Naive thymus-derived CD4-positive, alpha-beta T cell (primary cell): ENCODE data around the gene CMIP. TPM values are rescaled to one million over a fixed set of nuclear protein-coding genes. Genes with fewer than 3 reads are reported as not detected.

ENCODE experiments used
- ATAC-seq: fragments of 150-1000 bp; cut with Tn5 transposase; 2 replicates; pipeline ENCODE4 v1.10.0; 2021; ENCODE audit warnings: mild to moderate bottlenecking, moderate library complexity
- CTCF ChIA-PET: fragments of 350-600 bp; sonication (Branson Sonifier 250); formaldehyde crosslinking; loops from one replicate; lab custom pipeline; 2021; ENCODE audit warnings: antibody characterized with exemption; lab: Charles Lee
- POLR2A ChIA-PET: fragments of 350-600 bp; sonication (Branson Sonifier 250); formaldehyde crosslinking; loops from one replicate; lab custom pipeline; 2021; ENCODE audit warnings: antibody characterized with exemption, inconsistent platforms; lab: Charles Lee
- DNase-seq, 9 donors: peaks; one replicate each; pipeline versions ENCODE4 v3.0.0 to v3.0.0-alpha.2; 2020 to 2022; ENCODE audit warnings: mixed read lengths in 1 of 9
- H3K27ac ChIP-seq: one replicate; pipeline ENCODE4 v1.7.0; 2013; ENCODE audit warnings: mild to moderate bottlenecking, low read depth, low read length, moderate library complexity
- H3K27me3 ChIP-seq, 2 donors: one replicate each; pipeline ENCODE4 v1.7.0; 2013; ENCODE audit warnings: low read length in 2 of 2, mild to moderate bottlenecking in 2 of 2, moderate library complexity in 2 of 2; ENCODE audit not compliant: control insufficient read depth in 2 of 2, insufficient read depth in 2 of 2
- H3K36me3 ChIP-seq, 3 experiments: 1 replicate in 2 of 3; 2 replicates in 1 of 3; pipeline ENCODE4 v1.7.0; 2013; ENCODE audit warnings: low read length in 3 of 3, mild to moderate bottlenecking in 3 of 3, moderate library complexity in 1 of 3; ENCODE audit not compliant: insufficient read depth in 3 of 3, control insufficient read depth in 2 of 3
- H3K4me1 ChIP-seq, 2 donors: one replicate each; pipeline ENCODE4 v1.7.0; 2013; ENCODE audit warnings: low read length in 2 of 2, mild to moderate bottlenecking in 2 of 2, moderate library complexity in 1 of 2; ENCODE audit not compliant: control insufficient read depth in 2 of 2, insufficient read depth in 2 of 2
- H3K4me3 ChIP-seq: 2 replicates; pipeline ENCODE4 v1.7.0; 2013; ENCODE audit warnings: mild to moderate bottlenecking, low read length
- H3K9me3 ChIP-seq, 3 experiments: 1 replicate in 2 of 3; 2 replicates in 1 of 3; pipeline ENCODE4 v1.7.0; 2013; ENCODE audit warnings: low read length in 3 of 3; ENCODE audit not compliant: control insufficient read depth in 2 of 3
- H3K27ac Mint-ChIP-seq, 9 donors: one replicate each; pipeline ENCODE4 v1.8.0; 2020 to 2022; ENCODE audit warnings: mixed read lengths in 9 of 9, mild to moderate bottlenecking in 8 of 9, moderate library complexity in 5 of 9, inconsistent platforms in 2 of 9
- H3K27me3 Mint-ChIP-seq, 5 donors: one replicate each; pipeline ENCODE4 v1.8.0; 2021 to 2022; ENCODE audit warnings: mixed read lengths in 5 of 5, mild to moderate bottlenecking in 1 of 5
- H3K36me3 Mint-ChIP-seq, 5 donors: one replicate each; pipeline ENCODE4 v1.8.0; 2020 to 2022; ENCODE audit warnings: mixed read lengths in 5 of 5, mild to moderate bottlenecking in 3 of 5, inconsistent platforms in 1 of 5
- H3K4me1 Mint-ChIP-seq, 7 donors: one replicate each; pipeline ENCODE4 v1.8.0; 2020 to 2022; ENCODE audit warnings: mixed read lengths in 7 of 7, mild to moderate bottlenecking in 3 of 7, inconsistent platforms in 1 of 7
- H3K4me3 Mint-ChIP-seq, 10 donors: one replicate each; pipeline ENCODE4 v1.8.0; 2020 to 2022; ENCODE audit warnings: mild to moderate bottlenecking in 10 of 10, mixed read lengths in 10 of 10, moderate library complexity in 6 of 10, inconsistent platforms in 2 of 10
- H3K9me3 Mint-ChIP-seq, 11 donors: one replicate each; pipeline ENCODE4 v1.8.0; 2020 to 2022; ENCODE audit warnings: mixed read lengths in 11 of 11, mild to moderate bottlenecking in 4 of 11, inconsistent platforms in 1 of 11, moderate library complexity in 1 of 11
- intact Hi-C, 2 donors: fragments of 100-400 bp; cut with micrococcal nuclease; formaldehyde crosslinking; loops; one replicate each; pipeline ENCODE4 v1.15.1; 2023
- polyA plus RNA-seq, 2 donors: library from polyadenylated mRNA; unstranded; fragments of 300-500 nt; fragmentation: Illumina TruSeq; gene quantifications; one replicate each; pipeline ENCODE4 v1.2.3, GENCODE V29; 2021
- total RNA-seq, 6 experiments: library from RNA in 5 of 6; stranded (reverse) in 5 of 6; gene quantifications; 1 replicate in 5 of 6; 2 replicates in 1 of 6; pipeline ENCODE4 v1.2.3 and lab custom pipeline; 2021 to 2026

The CMIP gene
- total and polyA plus RNA-seq, 7 experiments from 2014 or later: 0.66 to 75.4 (median 34.3) TPM

GRCh38 chr16:81497690-81498089 lies 53.1 kb downstream of the CMIP start:
- Histone ChIP-seq H3K4me1 (peaks cover 0 to 9% of the 10 kb centered on the region in 2 donors), H3K27me3 (no peaks in the 10 kb centered on the region), H3K9me3 (no peaks in the 10 kb centered on the region), H3K36me3 (no peaks in the 10 kb centered on the region), H3K27ac (no peak overlapping the region), H3K4me3 (no peak overlapping the region)
- no peaks in the 10 kb centered on the region for H3K27me3 Mint-ChIP-seq
- CTCF ChIA-PET: interaction anchor here (1.1 kb wide), 1 partner anchor 94 kb away, joined by 3 read pairs; no protein-coding TSS in a partner anchor
- DNase-seq (peak in 3 of 9 donors; percentile 7 to 29 (median 22)), ATAC-seq (peak; percentile 57)
- H3K4me1 Mint-ChIP-seq: peaks cover 40 to 66% (median 63%) of the 10 kb centered on the region in 7 donors
- POLR2A ChIA-PET: no interaction called here
- H3K4me3 Mint-ChIP-seq: peak overlapping the region in 9 of 10 donors; percentile 10 to 80 (median 47)
- intact Hi-C loops: no loop called here
- peak overlapping the region in 8 of 9 donors; percentile 20 to 70 (median 46) for H3K27ac Mint-ChIP-seq
- H3K36me3 Mint-ChIP-seq: peaks cover 0 to 3% (median 0%) of the 10 kb centered on the region in 5 donors
- no peaks in the 10 kb centered on the region for H3K9me3 Mint-ChIP-seq

DNA sequence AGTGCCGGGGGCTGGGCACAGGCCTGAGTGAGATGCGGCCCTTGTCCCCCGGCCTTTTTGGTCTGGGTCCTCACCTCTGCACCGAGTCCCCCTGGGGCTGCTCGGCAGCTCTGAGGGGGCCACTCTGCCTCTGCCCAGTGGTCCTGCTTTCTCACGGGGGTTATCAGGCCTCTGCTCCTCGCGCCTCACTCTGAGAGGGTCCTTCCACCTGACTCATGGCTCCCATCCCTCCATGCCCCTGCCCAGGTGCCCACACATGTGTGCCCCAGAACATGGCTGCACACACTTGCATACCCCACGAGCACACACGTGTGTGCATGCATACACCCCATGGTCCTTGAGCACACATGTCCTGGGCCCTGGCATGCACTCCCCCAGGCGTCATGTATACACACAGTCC lies 53.7 kb downstream of the CMIP start:
- no peak overlapping the region for H3K4me3 ChIP-seq
- ATAC-seq: no peak
- H3K27ac Mint-ChIP-seq: peak overlapping the region in 7 of 9 donors; percentile 11 to 86 (median 38)
- H3K36me3 Mint-ChIP-seq: peaks cover 0 to 3% (median 0%) of the 10 kb centered on the region in 5 donors
- CTCF ChIA-PET: no interaction called here
- H3K9me3 ChIP-seq: no peaks in the 10 kb centered on the region
- intact Hi-C loops: no loop called here
- no peaks in the 10 kb centered on the region for H3K27me3 ChIP-seq
- H3K4me1 Mint-ChIP-seq: peaks cover 39 to 65% (median 60%) of the 10 kb centered on the region in 7 donors
- peaks cover 0 to 9% of the 10 kb centered on the region in 2 donors for H3K4me1 ChIP-seq
- H3K4me3 Mint-ChIP-seq: peak overlapping the region in 5 of 10 donors; percentile 6 to 41 (median 35)
- DNase-seq: no peak
- no peaks in the 10 kb centered on the region for H3K9me3 Mint-ChIP-seq
- POLR2A ChIA-PET: no interaction called here
- no peak overlapping the region for H3K27ac ChIP-seq
- H3K27me3 Mint-ChIP-seq: no peaks in the 10 kb centered on the region
- no peaks in the 10 kb centered on the region for H3K36me3 ChIP-seq

DNA sequence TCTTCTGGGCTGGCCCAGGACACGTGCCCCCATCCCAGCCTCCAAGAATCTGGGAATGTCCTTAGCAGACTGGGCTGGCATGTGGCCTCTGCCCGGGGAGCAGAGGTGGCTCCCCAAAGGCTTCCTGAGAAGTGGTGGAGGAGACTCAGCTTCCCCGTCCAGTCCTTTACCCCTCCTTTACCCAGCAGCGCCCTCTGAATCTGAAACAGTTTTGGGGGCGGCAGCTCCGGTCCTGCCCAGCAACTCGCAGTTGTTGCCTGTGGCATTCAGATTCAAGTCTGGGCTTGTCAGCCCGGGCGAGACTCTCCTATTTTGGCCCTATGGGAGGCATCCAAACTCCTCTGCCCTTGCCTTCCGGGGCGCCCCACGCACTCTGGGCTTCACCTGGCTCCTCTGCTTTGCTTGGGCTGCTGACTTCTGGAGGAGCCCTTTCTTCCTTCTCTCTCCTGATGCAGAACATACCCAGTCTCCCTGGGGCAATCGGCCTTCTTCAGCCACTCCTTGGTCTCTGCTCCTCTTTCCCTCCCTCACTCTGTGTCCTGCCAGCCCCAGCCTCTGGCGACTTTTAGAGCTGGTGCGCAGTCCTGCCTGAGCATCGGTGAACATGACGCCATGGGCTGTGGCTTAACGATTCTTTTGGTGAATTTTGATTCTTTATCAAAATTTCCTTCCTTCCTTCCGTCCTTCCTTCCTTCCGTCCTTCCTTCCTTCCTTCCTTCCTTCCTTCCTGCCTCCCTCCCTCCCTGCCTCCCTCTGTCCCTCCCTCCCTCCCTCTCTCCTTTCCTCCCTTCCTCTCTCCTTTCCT lies 55.2 kb downstream of the CMIP start:
- DNase-seq (no peak), ATAC-seq (no peak)
- Histone ChIP-seq H3K36me3 (no peaks in the 10 kb centered on the region), H3K9me3 (no peaks in the 10 kb centered on the region), H3K27me3 (no peaks in the 10 kb centered on the region), H3K4me1 (peaks cover 0 to 9% of the 10 kb centered on the region in 2 donors), H3K4me3 (no peak overlapping the region), H3K27ac (no peak overlapping the region)
- Mint-ChIP-seq H3K36me3 (peaks cover 0 to 3% (median 0%) of the 10 kb centered on the region in 5 donors), H3K9me3 (no peaks in the 10 kb centered on the region), H3K4me3 (peak overlapping the region in 3 of 10 donors; percentile 6 to 68 (median 21)), H3K4me1 (peaks cover 39 to 67% (median 57%) of the 10 kb centered on the region in 7 donors), H3K27me3 (no peaks in the 10 kb centered on the region), H3K27ac (peak overlapping the region in 1 of 9 donors; percentile 62)
- ChIA-PET POLR2A (no interaction called here), CTCF (no interaction called here)
- intact Hi-C loops: no loop called here

DNA sequence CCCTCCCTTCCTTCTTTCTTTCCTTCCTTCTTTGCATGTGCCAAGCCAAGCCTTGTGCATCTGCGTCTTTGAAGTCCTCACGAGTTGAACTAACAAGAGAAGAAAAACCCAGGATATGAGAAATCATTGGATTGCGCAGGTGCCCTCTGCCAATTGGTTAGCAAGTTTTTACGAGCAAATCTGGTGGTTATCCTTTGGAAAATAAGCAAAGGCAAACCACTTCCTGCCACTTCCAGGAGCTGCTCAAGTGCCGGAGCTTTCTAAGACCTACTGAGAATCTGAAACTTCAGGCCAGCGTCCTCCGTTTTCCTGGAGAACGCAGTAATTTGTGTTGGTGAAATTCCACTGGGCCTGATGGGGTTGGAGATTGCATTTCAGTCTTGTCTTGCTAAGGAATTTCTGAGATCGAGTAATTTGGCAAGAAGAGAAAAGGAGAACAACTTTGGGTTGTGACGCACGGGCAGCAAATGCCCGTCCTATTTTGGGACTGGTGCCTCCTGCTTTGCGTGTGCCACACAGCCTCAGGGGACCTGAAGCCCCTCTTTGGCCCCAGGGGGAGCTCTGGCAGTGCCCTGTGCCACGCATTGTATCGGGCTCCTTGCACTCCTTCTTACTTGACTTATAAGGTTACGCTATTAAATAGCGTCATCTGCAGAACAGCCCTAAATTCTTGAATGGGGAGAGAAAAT lies 56.4 kb downstream of the CMIP start:
- no peaks in the 10 kb centered on the region for H3K27me3 Mint-ChIP-seq
- peak overlapping the region in 2 of 10 donors; percentile 25 to 44 for H3K4me3 Mint-ChIP-seq
- peaks cover 0 to 6% (median 0%) of the 10 kb centered on the region in 5 donors for H3K36me3 Mint-ChIP-seq
- peaks cover 33 to 65% (median 48%) of the 10 kb centered on the region in 7 donors for H3K4me1 Mint-ChIP-seq
- ATAC-seq (peak; percentile 59), DNase-seq (no peak)
- Histone ChIP-seq H3K4me1 (peaks cover 0 to 9% of the 10 kb centered on the region in 2 donors), H3K36me3 (no peaks in the 10 kb centered on the region), H3K4me3 (no peak overlapping the region), H3K27ac (no peak overlapping the region), H3K27me3 (no peaks in the 10 kb centered on the region), H3K9me3 (no peaks in the 10 kb centered on the region)
- H3K27ac Mint-ChIP-seq: peak overlapping the region in 4 of 9 donors; percentile 30 to 72 (median 64)
- ChIA-PET CTCF (interaction anchor here (0.6 kb wide), 1 partner anchor 22 kb away, joined by 3 read pairs; no protein-coding TSS in a partner anchor), POLR2A (no interaction called here)
- H3K9me3 Mint-ChIP-seq: no peaks in the 10 kb centered on the region
- intact Hi-C loops: no loop called here

DNA sequence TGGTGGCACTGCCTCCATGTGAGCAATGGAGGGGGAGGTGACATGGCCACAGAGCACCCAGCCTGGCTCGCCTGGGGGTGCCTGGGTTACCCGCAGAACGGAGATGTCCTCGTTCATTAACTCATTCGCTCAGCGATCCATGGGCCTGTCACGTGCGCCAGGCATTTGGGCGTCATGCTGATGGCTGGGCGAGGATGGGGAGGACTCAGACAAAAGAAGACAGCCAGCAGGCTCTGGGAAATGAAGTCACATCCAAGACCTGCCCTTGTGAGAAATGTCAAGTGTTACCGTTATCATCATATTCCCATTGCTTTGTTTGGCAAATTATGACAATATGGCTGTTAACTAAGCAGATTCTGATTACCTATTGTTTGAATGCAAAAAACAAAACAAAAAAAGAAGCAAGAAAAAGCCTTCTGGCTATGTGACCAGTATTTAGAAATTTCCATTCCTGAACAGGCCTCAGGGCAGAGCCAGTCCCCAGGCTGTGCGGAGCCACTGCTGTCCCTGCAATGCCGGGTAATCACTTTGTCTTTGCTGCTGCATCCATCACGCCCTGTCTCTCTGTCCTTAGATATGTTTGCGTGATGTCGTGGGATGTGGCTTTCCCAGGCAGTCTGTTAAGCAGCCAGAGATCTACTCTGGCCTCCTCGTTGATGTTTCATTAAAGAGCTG lies 57.9 kb downstream of the CMIP start:
- Mint-ChIP-seq H3K9me3 (no peaks in the 10 kb centered on the region), H3K27me3 (no peaks in the 10 kb centered on the region), H3K4me1 (peaks cover 29 to 58% (median 44%) of the 10 kb centered on the region in 7 donors), H3K36me3 (peaks cover 0 to 6% (median 0%) of the 10 kb centered on the region in 5 donors), H3K27ac (peak overlapping the region in 1 of 9 donors; percentile 24), H3K4me3 (no peak overlapping the region)
- no peaks in the 10 kb centered on the region for H3K9me3 ChIP-seq
- POLR2A ChIA-PET: no interaction called here
- H3K36me3 ChIP-seq: no peaks in the 10 kb centered on the region
- CTCF ChIA-PET: no interaction called here
- no peak for DNase-seq
- H3K27me3 ChIP-seq: no peaks in the 10 kb centered on the region
- intact Hi-C loops: no loop called here
- H3K4me3 ChIP-seq: no peak overlapping the region
- no peak for ATAC-seq
- H3K4me1 ChIP-seq: peaks cover 0 to 9% of the 10 kb centered on the region in 2 donors
- H3K27ac ChIP-seq: no peak overlapping the region

- H3K27me3 Mint-ChIP-seq: no peaks in the 10 kb centered on the region
- no peak for DNase-seq
- no peaks in the 10 kb centered on the region for H3K9me3 ChIP-seq
- H3K36me3 Mint-ChIP-seq: peaks cover 0 to 13% (median 0%) of the 10 kb centered on the region in 5 donors
- ChIA-PET CTCF (no interaction called here), POLR2A (no interaction called here)
- H3K27ac Mint-ChIP-seq: peak overlapping the region in 2 of 9 donors; percentile 28 to 31
- no peaks in the 10 kb centered on the region for H3K9me3 Mint-ChIP-seq
- intact Hi-C loops: no loop called here
- H3K4me3 ChIP-seq: no peak overlapping the region
- peaks cover 0 to 6% of the 10 kb centered on the region in 2 donors for H3K4me1 ChIP-seq
- H3K27me3 ChIP-seq: no peaks in the 10 kb centered on the region
- peaks cover 17 to 40% (median 26%) of the 10 kb centered on the region in 7 donors for H3K4me1 Mint-ChIP-seq
- no peaks in the 10 kb centered on the region for H3K36me3 ChIP-seq
- no peak overlapping the region for H3K27ac ChIP-seq
- no peak overlapping the region for H3K4me3 Mint-ChIP-seq
- ATAC-seq: peak; percentile 76
Measured at GRCh38 chr16:81505011-81505661, 60.5 kb downstream of the CMIP start.
